NCI-H2171 treated with DMSO at 0.1 percent for 48 hours (cell line): ENCODE data around the gene VSTM5.
"Not testable (repeated sequence)": the region's sequence is repeated elsewhere in the genome, so short reads cannot be mapped to it uniquely, and the experiment has no call there.

ENCODE experiments used
- DNase-seq: peaks from one replicate; lab custom pipeline; 2025; lab: John Stamatoyannopoulos, UW

The VSTM5 gene

DNA sequence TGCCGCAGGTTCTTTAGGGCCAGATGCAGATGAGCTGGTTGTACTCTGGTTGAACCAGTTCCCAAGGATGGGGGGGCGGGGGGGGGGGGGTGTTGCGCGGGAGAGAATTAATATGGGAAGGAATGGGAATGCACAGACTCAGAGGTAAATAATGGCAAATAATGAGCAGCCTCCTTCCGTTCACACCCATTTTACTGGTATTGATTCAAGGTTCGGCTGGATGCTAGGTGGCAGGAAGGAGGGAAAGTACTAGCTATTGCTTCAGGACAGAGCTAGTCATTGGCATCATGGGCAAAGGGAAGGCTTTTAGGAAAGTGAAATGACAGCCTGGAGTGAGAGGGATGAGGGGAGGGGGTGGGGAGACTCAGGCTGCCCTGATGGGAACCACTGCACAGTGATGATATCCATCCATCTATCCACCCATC lies at the start of gene VSTM5:
Gene VSTM5 (minus strand): TSS at position 25 of the 425 bp plus-strand sequence. CDS start 116 bp downstream, outside the sequence.
- DNase-seq = no peak

DNA sequence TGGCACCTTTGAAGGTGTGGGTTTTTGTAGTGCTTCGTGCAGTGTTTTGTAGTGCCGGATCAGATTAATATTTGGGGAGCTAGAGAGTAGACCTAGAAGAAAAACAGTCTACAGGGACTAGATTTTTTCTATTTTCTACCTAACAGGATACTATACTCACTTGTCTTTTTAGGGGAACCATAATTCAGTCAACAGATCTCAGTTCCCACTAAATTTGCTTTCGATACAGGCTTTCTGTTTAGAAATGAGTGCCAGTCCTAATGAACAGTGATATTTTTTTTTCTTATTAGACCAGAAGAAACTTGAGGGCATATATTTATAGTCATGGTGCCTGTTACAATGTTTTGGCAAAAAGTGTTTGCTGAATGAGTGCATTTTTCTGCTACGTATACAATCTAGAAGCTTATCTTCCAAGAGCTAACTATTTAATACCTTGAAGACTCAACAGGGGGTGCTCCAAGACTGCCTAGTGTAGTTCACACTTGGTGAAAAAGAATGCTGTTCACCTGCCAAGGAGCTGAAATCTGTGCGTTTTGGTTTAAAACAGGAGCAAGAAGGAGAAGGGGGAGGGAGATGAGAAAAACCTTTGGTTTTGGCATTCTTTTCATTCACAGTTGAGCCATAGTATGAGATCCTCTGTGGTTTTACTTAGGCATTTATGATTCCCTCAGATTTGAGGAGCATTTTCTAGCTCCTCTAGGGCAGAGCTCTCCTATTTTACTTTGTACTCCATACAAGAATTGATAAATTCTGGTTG lies 44.9 kb upstream of the VSTM5 start:
- DNase-seq = peak; percentile 50

DNA sequence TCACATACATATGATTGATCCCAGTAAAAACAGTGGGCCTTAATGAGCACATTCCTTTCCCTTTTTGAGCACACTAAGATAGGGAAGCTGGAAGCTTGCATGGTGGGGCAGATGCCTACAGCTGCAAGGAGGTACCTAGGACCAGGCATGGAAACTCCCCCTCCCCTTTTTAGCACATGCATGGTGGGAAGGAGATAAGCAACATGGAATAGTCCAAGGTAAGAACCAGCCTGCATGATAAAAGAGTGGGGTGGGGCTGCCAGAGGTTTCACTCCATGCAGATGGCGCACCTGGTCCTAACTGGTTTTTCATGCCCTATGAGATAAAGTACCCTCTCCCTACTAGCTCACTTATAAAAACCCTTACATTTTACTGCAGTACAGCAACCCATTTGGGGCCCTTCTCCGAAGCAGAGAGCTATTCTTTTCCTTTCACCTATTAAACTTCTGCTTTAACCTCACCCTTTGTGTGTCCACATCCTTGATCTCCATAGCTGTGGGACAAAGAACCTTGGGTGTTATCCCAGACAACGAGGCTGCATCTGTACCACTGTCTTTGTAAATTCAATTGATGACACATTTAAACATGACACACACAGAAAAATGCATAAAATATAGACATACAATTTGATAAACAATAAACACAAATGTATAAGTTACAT lies 40.1 kb upstream of the VSTM5 start:
- no peak for DNase-seq

DNA sequence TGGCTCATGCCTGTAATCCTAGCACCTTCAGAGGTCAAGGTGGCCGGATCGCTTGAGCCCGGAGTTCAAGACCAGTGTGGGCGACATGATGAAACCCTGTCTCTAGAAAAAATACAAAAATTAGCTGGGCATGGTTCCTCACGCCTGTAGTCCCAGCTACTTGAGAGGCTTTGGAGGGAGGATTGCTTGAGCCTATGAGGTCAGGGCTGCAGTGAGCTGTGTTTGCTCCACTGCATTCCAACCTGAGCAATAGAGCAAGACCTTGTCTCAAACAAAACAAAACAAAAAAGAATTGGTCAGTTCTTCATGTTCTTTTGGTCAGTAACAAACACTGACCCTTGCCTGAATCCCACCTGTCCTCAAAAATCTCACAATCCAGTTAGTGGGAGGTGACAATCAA lies 36.7 kb upstream of the VSTM5 start:
- no peak for DNase-seq

DNA sequence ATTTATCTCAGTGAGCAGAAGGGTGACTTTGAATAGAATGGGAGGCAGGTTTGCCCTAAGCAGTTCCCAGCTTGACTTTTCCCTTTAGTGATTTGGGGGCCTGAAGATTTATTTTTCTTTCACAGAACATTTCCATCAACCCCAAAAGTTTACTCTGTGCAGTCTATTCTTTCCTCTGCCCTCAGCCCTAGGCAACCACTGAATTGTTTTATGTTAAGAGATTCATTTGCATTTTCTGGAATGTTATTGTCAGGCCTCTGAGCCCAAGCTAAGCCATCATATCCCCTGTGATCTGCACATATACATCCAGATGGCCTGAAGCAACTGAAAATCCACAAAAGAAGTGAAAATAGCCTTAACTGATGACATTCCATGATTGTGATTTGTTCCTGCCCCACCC lies 28.7 kb upstream of the VSTM5 start:
- DNase-seq = not testable (repeated sequence)

- no peak for DNase-seq
Observed at GRCh38 chr11:93875637-93876036, 25.2 kb upstream of the VSTM5 start.

DNA sequence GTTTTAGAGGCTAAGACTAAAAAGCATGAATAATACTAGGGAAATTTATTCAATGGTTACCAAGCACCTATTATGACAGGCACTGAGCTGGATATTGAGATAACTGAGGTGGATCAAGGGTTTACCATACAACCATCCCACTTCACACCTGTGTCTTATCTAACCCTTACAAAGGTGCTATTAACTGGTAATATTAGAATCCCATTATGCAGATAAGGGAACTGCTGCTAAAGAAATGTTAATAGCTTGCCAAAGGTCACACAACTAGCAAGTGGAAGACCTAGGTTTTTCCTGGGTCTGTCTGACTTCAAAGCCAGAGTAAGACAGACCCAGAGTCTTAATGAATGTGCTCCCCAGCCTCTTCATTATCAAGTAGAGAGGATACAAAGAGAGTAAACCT lies 21.1 kb upstream of the VSTM5 start:
- DNase-seq = no peak

GRCh38 chr11:93870616-93871015 lies 20.2 kb upstream of the VSTM5 start:
- no peak for DNase-seq

GRCh38 chr11:93869830-93870229 lies 19.4 kb upstream of the VSTM5 start:
- no peak for DNase-seq

GRCh38 chr11:93868404-93868803 lies 18.0 kb upstream of the VSTM5 start:
- not testable (repeated sequence) for DNase-seq

- DNase-seq = no peak
Observed at GRCh38 chr11:93861808-93862207, 11.4 kb upstream of the VSTM5 start.

DNA sequence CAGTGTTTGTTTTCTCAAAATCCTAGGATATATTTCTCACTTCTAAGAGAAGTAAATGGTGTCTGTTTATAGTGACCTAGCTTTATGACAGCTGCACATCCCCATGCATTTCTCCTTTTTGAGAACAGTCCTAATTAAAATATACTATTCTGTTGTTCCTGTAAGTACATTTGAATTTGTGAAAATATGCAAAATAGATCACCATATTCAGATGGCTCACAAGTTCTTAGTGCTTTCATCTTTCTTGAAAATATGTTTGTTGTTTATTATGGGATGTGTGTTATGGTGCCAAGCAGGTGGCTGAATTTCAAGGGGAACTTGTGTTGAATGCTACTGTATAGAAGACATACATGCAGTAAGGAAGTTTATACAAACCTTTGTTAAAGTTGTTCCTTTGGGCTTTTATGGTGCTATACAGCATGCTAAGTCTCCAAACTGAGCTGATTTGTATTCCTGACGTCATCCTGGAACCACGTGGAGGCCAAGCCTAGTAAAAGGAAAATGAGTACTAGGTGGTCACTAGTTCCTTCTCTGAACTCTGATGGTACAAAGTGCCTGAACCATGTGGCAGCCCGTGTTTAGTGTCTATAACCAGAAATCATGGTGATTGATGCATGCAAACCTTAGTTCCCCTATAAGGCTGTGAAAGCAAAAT lies 7.8 kb upstream of the VSTM5 start:
- DNase-seq = no peak

DNA sequence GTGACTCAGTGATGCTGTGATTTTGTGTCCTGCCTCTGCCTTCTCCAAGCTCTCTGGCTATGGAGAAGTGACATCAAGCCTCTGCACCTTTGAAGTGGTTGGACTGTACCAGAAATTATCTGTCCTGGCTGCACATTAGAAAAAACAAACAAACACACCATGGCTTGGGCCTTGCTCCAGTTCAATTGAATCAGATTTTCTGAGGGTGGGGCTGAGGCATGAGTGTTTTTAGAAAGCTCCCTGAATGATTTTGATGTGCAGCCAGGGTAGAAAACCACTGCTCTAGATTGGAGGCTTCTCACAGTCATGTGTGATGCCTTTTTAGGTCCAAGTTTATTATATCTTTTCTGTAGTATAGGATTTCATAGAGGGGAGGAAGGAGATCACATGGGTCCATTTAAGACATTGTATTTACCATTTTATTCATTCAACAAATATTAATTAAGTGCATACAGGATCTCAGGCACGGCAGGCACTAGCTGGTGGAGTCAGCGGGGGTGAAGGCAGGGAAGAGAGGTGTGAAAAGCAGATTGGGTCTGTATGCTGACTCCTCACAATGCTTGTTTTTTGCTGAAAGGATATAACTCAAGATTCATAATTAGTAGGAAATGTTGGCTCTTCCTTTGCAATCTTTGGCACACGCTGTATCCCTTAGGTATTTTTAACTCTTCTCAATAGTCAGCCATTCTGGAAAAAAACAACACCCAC lies 7.1 kb upstream of the VSTM5 start:
- DNase-seq = no peak

- DNase-seq = no peak
Observed at GRCh38 chr11:93852242-93852641, 1.8 kb upstream of the VSTM5 start.

- DNase-seq = no peak
Observed at GRCh38 chr11:93849751-93850593, 446 bp downstream of the VSTM5 start.

DNA sequence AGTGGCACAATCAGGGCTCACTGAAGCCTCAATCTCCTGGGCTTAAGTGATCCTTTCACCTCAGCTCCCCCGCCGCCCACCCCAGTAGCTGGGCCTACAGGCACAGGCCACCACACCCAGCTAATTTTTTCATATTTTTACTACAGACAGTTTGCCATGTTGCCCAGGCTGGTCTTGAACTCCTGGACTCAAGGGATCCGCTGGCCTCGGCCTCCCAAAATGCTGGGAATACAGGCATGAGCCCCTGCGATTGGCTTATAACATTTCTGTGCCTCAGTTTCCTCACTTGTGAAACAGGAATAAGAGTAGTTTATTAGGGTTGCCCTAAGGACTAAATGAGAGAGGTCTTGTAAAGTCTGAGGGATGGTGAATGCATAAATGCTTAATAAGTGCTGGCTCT lies 1.2 kb downstream of the VSTM5 start:
- DNase-seq = no peak

DNA sequence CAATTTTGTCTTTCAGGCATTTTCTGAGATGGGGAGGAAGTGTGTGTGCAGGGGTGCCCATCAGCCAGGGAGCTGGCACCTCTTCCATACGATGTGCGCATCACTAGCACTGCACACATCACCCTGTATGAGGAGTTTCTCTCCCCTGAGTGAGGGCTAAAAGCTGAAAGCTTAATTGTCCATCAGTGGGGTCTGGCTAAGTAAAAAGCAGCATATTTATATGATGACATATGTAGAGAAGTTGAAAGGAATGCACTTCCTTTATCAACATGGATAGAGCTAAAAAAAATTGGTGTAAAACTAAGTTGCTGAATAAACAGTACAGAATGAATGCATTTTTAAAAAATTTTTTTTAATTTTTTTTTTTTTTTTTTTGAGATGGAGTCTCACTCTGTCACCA lies 4.0 kb downstream of the VSTM5 start:
- no peak for DNase-seq

DNA sequence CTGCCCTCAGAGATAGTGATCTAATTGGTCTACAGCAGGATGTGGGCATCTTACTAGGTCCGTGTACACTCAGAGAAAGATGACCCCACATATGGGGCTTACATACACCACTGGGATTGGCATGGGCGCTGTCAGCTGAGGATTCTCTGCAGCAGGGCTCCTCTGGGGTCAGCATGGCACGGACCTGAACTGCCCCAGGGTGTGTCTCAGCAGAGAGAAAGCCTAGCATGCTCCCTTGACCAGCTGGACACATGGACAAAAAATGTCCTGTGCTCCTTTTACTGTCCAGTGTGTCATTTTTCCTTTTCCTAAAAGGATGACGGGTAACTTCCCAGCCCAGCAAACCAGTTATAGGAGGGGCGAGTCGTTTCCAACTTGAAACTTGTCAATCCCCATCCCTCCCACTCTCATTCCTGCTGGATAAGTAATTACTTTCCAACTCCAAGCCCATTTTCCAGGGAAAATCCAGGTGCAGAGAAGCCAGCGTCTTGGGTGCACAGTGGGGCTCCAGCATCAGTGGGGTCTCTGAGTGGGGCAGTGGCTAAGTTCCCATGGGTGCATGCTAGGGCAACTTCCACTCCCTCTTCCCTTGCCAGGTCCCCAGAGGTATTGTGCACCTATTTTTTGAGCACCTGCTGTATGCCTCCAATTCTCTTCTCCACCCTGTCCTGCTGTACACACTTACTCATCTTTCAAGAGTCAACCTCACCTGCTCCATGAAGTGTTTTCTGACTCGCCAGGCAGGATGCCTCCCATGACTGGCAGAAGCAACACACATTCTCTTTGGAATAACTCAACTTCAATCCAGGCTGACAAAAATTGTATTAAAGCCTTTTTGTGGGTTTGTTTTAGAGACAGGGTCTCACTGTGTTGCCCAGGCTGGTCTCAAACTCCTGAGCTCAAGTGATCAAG lies 5.0 kb downstream of the VSTM5 start:
- no peak for DNase-seq

- no peak for DNase-seq
Observed at GRCh38 chr11:93844568-93844967, 5.8 kb downstream of the VSTM5 start.

GRCh38 chr11:93843906-93844305 lies 6.5 kb downstream of the VSTM5 start:
- no peak for DNase-seq
